ENCODE data around the gene PEX10. TPM values are rescaled to one million over a fixed set of nuclear protein-coding genes. Genes with fewer than 3 reads are reported as not detected.

PEX10 gene
- total RNA-seq, 6 experiments from 2014 or later, result 7.4 to 24.3 (median 10.5) TPM

GRCh38 chr1:2383576-2383975 is 28.8 kb downstream of the PEX10 start:
- no peak for TF ChIP-seq CTCF (IDR thresholded peaks at IDR 0.05)
- no peak for TF ChIP-seq POLR2A (IDR thresholded peaks at IDR 0.05)
- no peaks in the 10 kb centered on the region for H3K4me1 ChIP-seq
- no peaks in the 10 kb centered on the region for H3K9me3 ChIP-seq
- no peak for ATAC-seq
- DNase-seq, result peak in 2 of 3 donors; percentile 39 to 40
- H3K27ac ChIP-seq, result no peak overlapping the region
- intact Hi-C loops (cut with DNase I), result loop anchor here in 1 of 2 donors (5.0 kb wide), 1 partner anchor 186 kb away; no protein-coding TSS in a partner anchor
- H3K27me3 ChIP-seq, result no peaks in the 10 kb centered on the region
- 80% methylated on average over 1 of the region's 14 CpGs for WGBS (ENCODE audit: insufficient coverage, low coverage, low lambda C conversion rate, missing lambda C conversion rate)
- no peaks in the 10 kb centered on the region for H3K36me3 ChIP-seq
- no peak overlapping the region for H3K4me3 ChIP-seq

DNA sequence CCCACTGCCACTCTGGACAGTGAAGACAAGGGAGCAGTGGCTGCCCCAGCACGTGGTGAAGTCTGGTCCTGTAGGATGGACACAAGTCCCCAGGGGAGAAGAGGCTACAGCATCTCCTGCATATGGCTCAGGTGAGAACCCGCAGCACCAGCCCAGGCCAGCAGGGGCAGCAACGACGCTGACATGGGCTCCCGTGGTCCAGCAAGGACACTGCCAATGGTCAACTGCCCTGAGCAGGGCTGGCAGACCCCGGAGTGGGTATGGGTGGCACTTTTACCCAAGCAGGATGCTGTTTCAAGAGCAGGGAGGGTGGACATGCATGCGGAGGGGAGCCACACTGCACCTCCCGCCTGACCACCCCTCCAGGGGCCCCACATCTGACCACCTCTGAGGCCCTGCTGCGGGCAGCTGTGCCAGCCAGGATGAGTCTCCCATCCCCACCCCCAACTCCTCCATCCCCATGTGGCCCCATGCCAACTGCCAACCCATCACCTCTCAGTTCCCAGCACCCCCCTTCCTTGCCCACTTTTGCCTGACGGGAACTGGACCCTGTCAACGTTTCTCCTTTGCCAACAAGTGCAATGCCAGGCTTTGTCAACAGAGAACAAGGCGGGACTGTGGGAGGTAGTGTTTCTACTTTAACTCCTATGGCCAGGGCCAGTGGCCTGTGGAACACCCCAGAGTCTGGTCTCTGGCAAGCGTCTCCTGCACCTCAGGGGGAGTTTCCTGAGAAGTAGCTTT is 29.6 kb downstream of the PEX10 start:
- peak in 2 of 3 donors; percentile 53 to 57 for DNase-seq
- intact Hi-C loops (cut with DNase I), result loop anchor here in 1 of 2 donors (5.0 kb wide), 1 partner anchor 185 kb away; no protein-coding TSS in a partner anchor
- no peak overlapping the region for H3K4me3 ChIP-seq
- ATAC-seq, result peak; percentile 37 to 63 (median 59)
- H3K36me3 ChIP-seq, result no peaks in the 10 kb centered on the region
- H3K27me3 ChIP-seq, result no peaks in the 10 kb centered on the region
- TF ChIP-seq POLR2A (IDR thresholded peaks at IDR 0.05), result no peak
- peak; percentile 40 to 51 (median 48) for TF ChIP-seq CTCF (IDR thresholded peaks at IDR 0.05)
- no peaks in the 10 kb centered on the region for H3K9me3 ChIP-seq
- H3K4me1 ChIP-seq, result no peaks in the 10 kb centered on the region
- 48% methylated on average over 4 of the region's 13 CpGs for WGBS (ENCODE audit: insufficient coverage, low coverage, low lambda C conversion rate, missing lambda C conversion rate)
- no peak overlapping the region for H3K27ac ChIP-seq

DNA sequence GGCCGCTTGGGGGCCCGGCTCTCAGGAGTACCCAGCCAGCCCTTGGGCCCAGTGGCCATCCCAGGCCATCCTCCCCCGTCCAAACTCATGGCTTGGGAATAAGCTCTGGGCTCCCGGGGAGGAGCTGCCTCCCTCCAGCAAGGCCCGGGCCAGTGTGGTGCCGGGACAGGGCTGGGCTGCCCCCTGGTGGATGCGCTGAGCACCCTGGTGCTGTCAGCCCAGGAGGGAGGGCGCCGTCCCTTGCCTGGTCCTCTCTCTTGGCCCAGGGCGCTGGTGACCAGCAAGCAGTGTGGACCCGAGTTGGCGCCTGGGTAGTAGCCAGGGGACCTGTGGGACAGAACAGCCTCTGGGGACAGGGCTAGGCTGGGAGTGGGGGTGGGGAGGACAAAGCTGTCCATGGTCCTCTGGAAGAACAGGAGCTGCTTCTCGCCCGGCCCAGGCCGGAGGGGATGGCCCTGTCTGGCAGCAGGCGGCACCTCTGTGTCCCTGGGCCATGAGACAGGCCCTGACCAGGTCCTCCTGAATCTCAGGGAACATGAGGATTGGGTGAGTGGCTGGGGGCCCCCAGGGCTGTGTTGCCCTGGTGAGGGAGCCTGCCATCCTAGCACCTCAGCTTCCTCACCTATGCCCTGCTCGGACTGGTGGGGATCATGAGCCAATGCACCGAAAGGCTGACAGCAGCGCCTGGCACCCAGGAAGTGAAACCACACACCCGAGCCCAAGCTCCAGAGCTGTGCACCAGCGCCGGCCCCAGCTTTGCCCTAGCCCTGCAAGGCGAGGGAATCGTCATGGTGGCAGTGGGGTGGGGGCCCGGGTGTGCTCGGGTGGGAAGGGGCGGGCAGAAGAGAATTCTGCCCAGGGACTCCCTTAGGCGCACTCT is 30.4 kb downstream of the PEX10 start:
- TF ChIP-seq POLR2A (IDR thresholded peaks at IDR 0.05) (no peak), CTCF (IDR thresholded peaks at IDR 0.05) (peak; percentile 92 to 96 (median 94))
- Histone ChIP-seq H3K9me3 (no peaks in the 10 kb centered on the region), H3K4me1 (no peaks in the 10 kb centered on the region), H3K4me3 (no peak overlapping the region), H3K27ac (no peak overlapping the region), H3K36me3 (no peaks in the 10 kb centered on the region), H3K27me3 (no peaks in the 10 kb centered on the region)
- DNase-seq (peak; percentile 86 to 89 (median 87)), ATAC-seq (peak; percentile 93 to 97 (median 94))
- intact Hi-C loops (cut with DNase I), result loop anchor here (2.0 to 5.0 kb wide), 2 partner anchors 185 to 187 kb away; partner anchors contain the start of gene FAAP20 (in 1 of the 2)
- 29% methylated on average over 3 of the region's 28 CpGs for WGBS (ENCODE audit: insufficient coverage, low coverage, low lambda C conversion rate, missing lambda C conversion rate)

GRCh38 chr1:2380816-2381591 is 31.4 kb downstream of the PEX10 start:
- Histone ChIP-seq H3K27ac (no peak overlapping the region), H3K36me3 (no peaks in the 10 kb centered on the region), H3K4me3 (no peak overlapping the region), H3K9me3 (no peaks in the 10 kb centered on the region), H3K27me3 (no peaks in the 10 kb centered on the region), H3K4me1 (no peaks in the 10 kb centered on the region)
- ATAC-seq, result no peak
- intact Hi-C loops (cut with DNase I), result loop anchor here (2.0 to 5.0 kb wide), 2 partner anchors 184 to 186 kb away; partner anchors contain the start of gene FAAP20 (in 1 of the 2)
- TF ChIP-seq CTCF (IDR thresholded peaks at IDR 0.05) (no peak), POLR2A (IDR thresholded peaks at IDR 0.05) (no peak)
- WGBS (ENCODE audit: insufficient coverage, low coverage, low lambda C conversion rate, missing lambda C conversion rate), result 52% methylated on average over 6 of the region's 32 CpGs
- peak in 1 of 3 donors; percentile 52 for DNase-seq
